ENCODE measurements around the gene CACNA1I.

DNA sequence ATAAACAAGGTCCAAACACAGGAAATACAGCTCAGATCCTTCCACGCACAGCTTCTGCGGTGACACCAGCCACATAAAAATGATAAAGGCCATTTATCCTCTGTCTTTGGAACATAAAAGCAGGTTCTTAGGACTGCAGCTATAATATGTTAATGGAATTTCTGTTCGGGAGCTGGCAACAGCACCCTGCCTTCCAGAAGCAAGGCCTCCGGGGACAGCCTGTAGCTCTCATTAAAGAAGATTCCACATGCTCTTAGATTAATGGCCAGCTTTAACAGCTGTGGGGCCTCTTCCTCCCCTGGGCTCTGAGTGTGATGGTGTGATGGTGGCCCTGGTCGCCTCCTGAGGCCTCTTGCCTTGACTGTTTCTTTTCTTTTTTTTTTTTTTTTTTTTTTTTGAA is 137.3 kb downstream of the CACNA1I start:
- TF ChIP-seq, protein P1, sequence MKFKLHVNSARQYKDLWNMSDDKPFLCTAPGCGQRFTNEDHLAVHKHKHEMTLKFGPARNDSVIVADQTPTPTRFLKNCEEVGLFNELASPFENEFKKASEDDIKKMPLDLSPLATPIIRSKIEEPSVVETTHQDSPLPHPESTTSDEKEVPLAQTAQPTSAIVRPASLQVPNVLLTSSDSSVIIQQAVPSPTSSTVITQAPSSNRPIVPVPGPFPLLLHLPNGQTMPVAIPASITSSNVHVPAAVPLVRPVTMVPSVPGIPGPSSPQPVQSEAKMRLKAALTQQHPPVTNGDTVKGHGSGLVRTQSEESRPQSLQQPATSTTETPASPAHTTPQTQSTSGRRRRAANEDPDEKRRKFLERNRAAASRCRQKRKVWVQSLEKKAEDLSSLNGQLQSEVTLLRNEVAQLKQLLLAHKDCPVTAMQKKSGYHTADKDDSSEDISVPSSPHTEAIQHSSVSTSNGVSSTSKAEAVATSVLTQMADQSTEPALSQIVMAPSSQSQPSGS (CRISPR knock-in tag; IDR thresholded peaks at IDR 0.05; ENCODE audit: borderline replicate concordance, low read depth): no peak
- TF ChIP-seq, protein P2, sequence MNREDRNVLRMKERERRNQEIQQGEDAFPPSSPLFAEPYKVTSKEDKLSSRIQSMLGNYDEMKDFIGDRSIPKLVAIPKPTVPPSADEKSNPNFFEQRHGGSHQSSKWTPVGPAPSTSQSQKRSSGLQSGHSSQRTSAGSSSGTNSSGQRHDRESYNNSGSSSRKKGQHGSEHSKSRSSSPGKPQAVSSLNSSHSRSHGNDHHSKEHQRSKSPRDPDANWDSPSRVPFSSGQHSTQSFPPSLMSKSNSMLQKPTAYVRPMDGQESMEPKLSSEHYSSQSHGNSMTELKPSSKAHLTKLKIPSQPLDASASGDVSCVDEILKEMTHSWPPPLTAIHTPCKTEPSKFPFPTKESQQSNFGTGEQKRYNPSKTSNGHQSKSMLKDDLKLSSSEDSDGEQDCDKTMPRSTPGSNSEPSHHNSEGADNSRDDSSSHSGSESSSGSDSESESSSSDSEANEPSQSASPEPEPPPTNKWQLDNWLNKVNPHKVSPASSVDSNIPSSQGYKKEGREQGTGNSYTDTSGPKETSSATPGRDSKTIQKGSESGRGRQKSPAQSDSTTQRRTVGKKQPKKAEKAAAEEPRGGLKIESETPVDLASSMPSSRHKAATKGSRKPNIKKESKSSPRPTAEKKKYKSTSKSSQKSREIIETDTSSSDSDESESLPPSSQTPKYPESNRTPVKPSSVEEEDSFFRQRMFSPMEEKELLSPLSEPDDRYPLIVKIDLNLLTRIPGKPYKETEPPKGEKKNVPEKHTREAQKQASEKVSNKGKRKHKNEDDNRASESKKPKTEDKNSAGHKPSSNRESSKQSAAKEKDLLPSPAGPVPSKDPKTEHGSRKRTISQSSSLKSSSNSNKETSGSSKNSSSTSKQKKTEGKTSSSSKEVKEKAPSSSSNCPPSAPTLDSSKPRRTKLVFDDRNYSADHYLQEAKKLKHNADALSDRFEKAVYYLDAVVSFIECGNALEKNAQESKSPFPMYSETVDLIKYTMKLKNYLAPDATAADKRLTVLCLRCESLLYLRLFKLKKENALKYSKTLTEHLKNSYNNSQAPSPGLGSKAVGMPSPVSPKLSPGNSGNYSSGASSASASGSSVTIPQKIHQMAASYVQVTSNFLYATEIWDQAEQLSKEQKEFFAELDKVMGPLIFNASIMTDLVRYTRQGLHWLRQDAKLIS (CRISPR knock-in tag; IDR thresholded peaks at IDR 0.05; ENCODE audit: borderline replicate concordance): no peak
- TF ChIP-seq NR3C1 (CRISPR knock-in tag; conservative IDR thresholded peaks at IDR 0.05; ENCODE audit: low read depth) (no peak), CREM (CRISPR knock-in tag; IDR thresholded peaks at IDR 0.05) (no peak), ELF4 (CRISPR knock-in tag; IDR thresholded peaks at IDR 0.05; ENCODE audit: low read depth) (no peak), ETV6 (CRISPR knock-in tag; IDR thresholded peaks at IDR 0.05) (no peak), ZNF263 (CRISPR knock-in tag; IDR thresholded peaks at IDR 0.05; ENCODE audit: low read depth) (no peak)
- TF ChIP-seq, protein P3, sequence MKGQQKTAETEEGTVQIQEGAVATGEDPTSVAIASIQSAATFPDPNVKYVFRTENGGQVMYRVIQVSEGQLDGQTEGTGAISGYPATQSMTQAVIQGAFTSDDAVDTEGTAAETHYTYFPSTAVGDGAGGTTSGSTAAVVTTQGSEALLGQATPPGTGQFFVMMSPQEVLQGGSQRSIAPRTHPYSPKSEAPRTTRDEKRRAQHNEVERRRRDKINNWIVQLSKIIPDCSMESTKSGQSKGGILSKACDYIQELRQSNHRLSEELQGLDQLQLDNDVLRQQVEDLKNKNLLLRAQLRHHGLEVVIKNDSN (CRISPR knock-in tag; IDR thresholded peaks at IDR 0.05): no peak
- TF ChIP-seq, protein P4, sequence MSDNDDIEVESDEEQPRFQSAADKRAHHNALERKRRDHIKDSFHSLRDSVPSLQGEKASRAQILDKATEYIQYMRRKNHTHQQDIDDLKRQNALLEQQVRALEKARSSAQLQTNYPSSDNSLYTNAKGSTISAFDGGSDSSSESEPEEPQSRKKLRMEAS (CRISPR knock-in tag; IDR thresholded peaks at IDR 0.05): no peak
- TF ChIP-seq, protein P5, sequence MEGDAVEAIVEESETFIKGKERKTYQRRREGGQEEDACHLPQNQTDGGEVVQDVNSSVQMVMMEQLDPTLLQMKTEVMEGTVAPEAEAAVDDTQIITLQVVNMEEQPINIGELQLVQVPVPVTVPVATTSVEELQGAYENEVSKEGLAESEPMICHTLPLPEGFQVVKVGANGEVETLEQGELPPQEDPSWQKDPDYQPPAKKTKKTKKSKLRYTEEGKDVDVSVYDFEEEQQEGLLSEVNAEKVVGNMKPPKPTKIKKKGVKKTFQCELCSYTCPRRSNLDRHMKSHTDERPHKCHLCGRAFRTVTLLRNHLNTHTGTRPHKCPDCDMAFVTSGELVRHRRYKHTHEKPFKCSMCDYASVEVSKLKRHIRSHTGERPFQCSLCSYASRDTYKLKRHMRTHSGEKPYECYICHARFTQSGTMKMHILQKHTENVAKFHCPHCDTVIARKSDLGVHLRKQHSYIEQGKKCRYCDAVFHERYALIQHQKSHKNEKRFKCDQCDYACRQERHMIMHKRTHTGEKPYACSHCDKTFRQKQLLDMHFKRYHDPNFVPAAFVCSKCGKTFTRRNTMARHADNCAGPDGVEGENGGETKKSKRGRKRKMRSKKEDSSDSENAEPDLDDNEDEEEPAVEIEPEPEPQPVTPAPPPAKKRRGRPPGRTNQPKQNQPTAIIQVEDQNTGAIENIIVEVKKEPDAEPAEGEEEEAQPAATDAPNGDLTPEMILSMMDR (IDR thresholded peaks at IDR 0.05): no peak
- TF ChIP-seq, protein P6, sequence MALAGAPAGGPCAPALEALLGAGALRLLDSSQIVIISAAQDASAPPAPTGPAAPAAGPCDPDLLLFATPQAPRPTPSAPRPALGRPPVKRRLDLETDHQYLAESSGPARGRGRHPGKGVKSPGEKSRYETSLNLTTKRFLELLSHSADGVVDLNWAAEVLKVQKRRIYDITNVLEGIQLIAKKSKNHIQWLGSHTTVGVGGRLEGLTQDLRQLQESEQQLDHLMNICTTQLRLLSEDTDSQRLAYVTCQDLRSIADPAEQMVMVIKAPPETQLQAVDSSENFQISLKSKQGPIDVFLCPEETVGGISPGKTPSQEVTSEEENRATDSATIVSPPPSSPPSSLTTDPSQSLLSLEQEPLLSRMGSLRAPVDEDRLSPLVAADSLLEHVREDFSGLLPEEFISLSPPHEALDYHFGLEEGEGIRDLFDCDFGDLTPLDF (CRISPR knock-in tag; IDR thresholded peaks at IDR 0.05): no peak
- TF ChIP-seq, protein P7, sequence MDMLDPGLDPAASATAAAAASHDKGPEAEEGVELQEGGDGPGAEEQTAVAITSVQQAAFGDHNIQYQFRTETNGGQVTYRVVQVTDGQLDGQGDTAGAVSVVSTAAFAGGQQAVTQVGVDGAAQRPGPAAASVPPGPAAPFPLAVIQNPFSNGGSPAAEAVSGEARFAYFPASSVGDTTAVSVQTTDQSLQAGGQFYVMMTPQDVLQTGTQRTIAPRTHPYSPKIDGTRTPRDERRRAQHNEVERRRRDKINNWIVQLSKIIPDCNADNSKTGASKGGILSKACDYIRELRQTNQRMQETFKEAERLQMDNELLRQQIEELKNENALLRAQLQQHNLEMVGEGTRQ (CRISPR knock-in tag; IDR thresholded peaks at IDR 0.05): no peak
- TF ChIP-seq, protein P8, sequence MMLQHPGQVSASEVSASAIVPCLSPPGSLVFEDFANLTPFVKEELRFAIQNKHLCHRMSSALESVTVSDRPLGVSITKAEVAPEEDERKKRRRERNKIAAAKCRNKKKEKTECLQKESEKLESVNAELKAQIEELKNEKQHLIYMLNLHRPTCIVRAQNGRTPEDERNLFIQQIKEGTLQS (CRISPR knock-in tag; conservative IDR thresholded peaks at IDR 0.05): no peak
